Measurements from ENCODE around the gene SLC15A4.
"Not testable (repeated sequence)": the region's sequence is repeated elsewhere in the genome, so short reads cannot be mapped to it uniquely, and the experiment has no call there.

SLC15A4 gene

GRCh38 chr12:128813392-128813791 is 10.4 kb downstream of the SLC15A4 start:
- DNase-seq = no peak

- no peak for DNase-seq
Measured at GRCh38 chr12:128811806-128812205, 12.0 kb downstream of the SLC15A4 start.

- no peak for DNase-seq
Measured at GRCh38 chr12:128810182-128811127, 13.3 kb downstream of the SLC15A4 start.

GRCh38 chr12:128808651-128809050 is 15.1 kb downstream of the SLC15A4 start:
- no peak for DNase-seq

GRCh38 chr12:128807161-128807724 is 16.5 kb downstream of the SLC15A4 start:
- DNase-seq = no peak

- DNase-seq = no peak
Measured at GRCh38 chr12:128806573-128806972, 17.2 kb downstream of the SLC15A4 start.

GRCh38 chr12:128805406-128805805 is 18.4 kb downstream of the SLC15A4 start:
- not testable (repeated sequence) for DNase-seq

GRCh38 chr12:128804762-128805161 is 19.0 kb downstream of the SLC15A4 start:
- no peak for DNase-seq

- no peak for DNase-seq
Measured at GRCh38 chr12:128803788-128804187, 20.0 kb downstream of the SLC15A4 start.

- DNase-seq = no peak
Measured at GRCh38 chr12:128802756-128803155, 21.0 kb downstream of the SLC15A4 start.

- no peak for DNase-seq
Measured at GRCh38 chr12:128801879-128802391, 21.8 kb downstream of the SLC15A4 start.

- no peak for DNase-seq
Measured at GRCh38 chr12:128800606-128801005, 23.2 kb downstream of the SLC15A4 start.

- no peak for DNase-seq
Measured at GRCh38 chr12:128798571-128799341, 25.0 kb downstream of the SLC15A4 start.

- DNase-seq = no peak
Measured at GRCh38 chr12:128797119-128798118, 26.3 kb downstream of the SLC15A4 start.

- DNase-seq = no peak
Measured at GRCh38 chr12:128796439-128797118, 27.2 kb downstream of the SLC15A4 start.

- no peak for DNase-seq
Measured at GRCh38 chr12:128795530-128796361, 28.0 kb downstream of the SLC15A4 start.

- DNase-seq = no peak
Measured at GRCh38 chr12:128794661-128795529, 28.9 kb downstream of the SLC15A4 start.

- DNase-seq = no peak
Measured at GRCh38 chr12:128793701-128794100, 30.1 kb downstream of the SLC15A4 start.

GRCh38 chr12:128792881-128793280 is 30.9 kb downstream of the SLC15A4 start:
- DNase-seq = no peak

Data from activated CD8-positive, alpha-beta memory T cell treated with anti-CD3 and anti-CD28 coated beads, Interleukin-2, amount 50 U/mL, for 48 hours (primary cell).